ENCODE measurements around the gene ACTBL2.
"Not testable (repeated sequence)": the region's sequence is repeated elsewhere in the genome, so short reads cannot be mapped to it uniquely, and the experiment has no call there.

Gene ACTBL2

GRCh38 chr5:57494104-57495098 lies 11.8 kb upstream of the ACTBL2 start:
- DNase-seq: peak; percentile 64

GRCh38 chr5:57493034-57493433 lies 10.4 kb upstream of the ACTBL2 start:
- no peak for DNase-seq

- DNase-seq: no peak
These were observed 10.0 kb upstream of the ACTBL2 start for GRCh38 chr5:57492632-57493031.

GRCh38 chr5:57491369-57491965 lies 8.9 kb upstream of the ACTBL2 start:
- no peak for DNase-seq

- DNase-seq: no peak
These were observed 5.8 kb upstream of the ACTBL2 start for GRCh38 chr5:57488215-57488955.

GRCh38 chr5:57486027-57486602 lies 3.5 kb upstream of the ACTBL2 start:
- DNase-seq: no peak

- no peak for DNase-seq
These were observed 3.8 kb downstream of the ACTBL2 start for GRCh38 chr5:57478826-57479225.

GRCh38 chr5:57476601-57477056 lies 6.0 kb downstream of the ACTBL2 start:
- DNase-seq: no peak

- no peak for DNase-seq
These were observed 12.3 kb downstream of the ACTBL2 start for GRCh38 chr5:57470339-57470738.

- no peak for DNase-seq
These were observed 14.0 kb downstream of the ACTBL2 start for GRCh38 chr5:57468481-57469163.

- DNase-seq: no peak
These were observed 16.1 kb downstream of the ACTBL2 start for GRCh38 chr5:57466544-57466943.

GRCh38 chr5:57460056-57460455 lies 22.6 kb downstream of the ACTBL2 start:
- not testable (repeated sequence) for DNase-seq

- no peak for DNase-seq
These were observed 24.2 kb downstream of the ACTBL2 start for GRCh38 chr5:57458443-57458842.

- no peak for DNase-seq
These were observed 26.0 kb downstream of the ACTBL2 start for GRCh38 chr5:57456531-57457135.

GRCh38 chr5:57455511-57456455 lies 26.8 kb downstream of the ACTBL2 start:
- DNase-seq: no peak

- DNase-seq: no peak
These were observed 27.7 kb downstream of the ACTBL2 start for GRCh38 chr5:57454896-57455295.

- DNase-seq: no peak
These were observed 28.9 kb downstream of the ACTBL2 start for GRCh38 chr5:57453728-57454127.

GRCh38 chr5:57452885-57453284 lies 29.7 kb downstream of the ACTBL2 start:
- DNase-seq: no peak

- DNase-seq: no peak
These were observed 31.4 kb downstream of the ACTBL2 start for GRCh38 chr5:57450991-57451876.

GRCh38 chr5:57448751-57449150 lies 33.9 kb downstream of the ACTBL2 start:
- DNase-seq: no peak
